Tibial nerve (tissue), 3 donors: ENCODE results near the gene ITIH6.

Source experiments
- POLR2A ChIP-seq, 2 donors: fragments of 450-650 bp; IDR thresholded peaks; one replicate each; pipeline ENCODE4 v1.6.1; 2017; ENCODE audit warnings: antibody characterized with exemption in 2 of 2, mild to moderate bottlenecking in 2 of 2, moderate library complexity in 2 of 2
- TF ChIP-seq, protein P1 (sequence below), 5 experiments: fragments of 200-600 bp in 3 of 5; fragments of 450-650 bp in 2 of 5; sonication (generic) in 3 of 5; IDR thresholded peaks; one replicate each; pipeline ENCODE4 v1.5.1; 2016 to 2019; ENCODE audit warnings: antibody characterized with exemption in 5 of 5, mild to moderate bottlenecking in 3 of 5, moderate library complexity in 2 of 5

DNA sequence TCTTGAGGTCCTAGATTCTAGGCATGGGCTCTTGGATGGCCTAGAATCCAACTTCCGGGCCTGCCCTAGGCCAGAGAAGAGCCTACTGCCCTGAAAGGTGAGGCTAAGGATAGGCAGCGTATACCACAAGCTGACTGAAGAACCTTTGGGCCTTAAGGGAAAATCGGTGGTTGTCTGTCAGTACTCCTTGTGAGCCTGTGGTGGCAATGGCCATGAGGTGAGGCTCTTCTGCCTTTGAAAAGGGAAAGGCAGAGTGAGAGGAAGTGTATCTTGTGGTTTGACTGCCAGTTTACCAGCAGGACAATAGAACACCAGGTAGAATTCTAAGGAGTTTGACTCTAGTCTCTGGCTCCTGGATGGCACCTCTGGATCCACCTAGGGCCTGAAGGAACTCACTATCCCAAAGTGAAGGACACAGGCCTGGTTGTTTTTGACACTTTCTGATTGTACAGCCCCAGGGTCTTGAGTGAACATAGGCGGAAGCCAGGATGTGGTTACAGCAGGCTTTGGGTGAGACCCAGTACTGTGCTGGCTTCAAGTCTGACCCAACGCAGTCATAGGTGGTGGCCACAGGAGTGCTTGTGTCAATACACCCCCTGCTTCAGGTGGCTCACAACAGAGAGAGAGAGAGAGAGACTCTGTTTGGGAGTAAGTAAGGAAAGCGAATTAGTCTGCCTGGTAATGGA is 20.9 kb downstream of the ITIH6 start:
- TF ChIP-seq, protein P1, sequence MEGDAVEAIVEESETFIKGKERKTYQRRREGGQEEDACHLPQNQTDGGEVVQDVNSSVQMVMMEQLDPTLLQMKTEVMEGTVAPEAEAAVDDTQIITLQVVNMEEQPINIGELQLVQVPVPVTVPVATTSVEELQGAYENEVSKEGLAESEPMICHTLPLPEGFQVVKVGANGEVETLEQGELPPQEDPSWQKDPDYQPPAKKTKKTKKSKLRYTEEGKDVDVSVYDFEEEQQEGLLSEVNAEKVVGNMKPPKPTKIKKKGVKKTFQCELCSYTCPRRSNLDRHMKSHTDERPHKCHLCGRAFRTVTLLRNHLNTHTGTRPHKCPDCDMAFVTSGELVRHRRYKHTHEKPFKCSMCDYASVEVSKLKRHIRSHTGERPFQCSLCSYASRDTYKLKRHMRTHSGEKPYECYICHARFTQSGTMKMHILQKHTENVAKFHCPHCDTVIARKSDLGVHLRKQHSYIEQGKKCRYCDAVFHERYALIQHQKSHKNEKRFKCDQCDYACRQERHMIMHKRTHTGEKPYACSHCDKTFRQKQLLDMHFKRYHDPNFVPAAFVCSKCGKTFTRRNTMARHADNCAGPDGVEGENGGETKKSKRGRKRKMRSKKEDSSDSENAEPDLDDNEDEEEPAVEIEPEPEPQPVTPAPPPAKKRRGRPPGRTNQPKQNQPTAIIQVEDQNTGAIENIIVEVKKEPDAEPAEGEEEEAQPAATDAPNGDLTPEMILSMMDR (IDR thresholded peaks at IDR 0.05) = no peak
- no peak for TF ChIP-seq POLR2A (IDR thresholded peaks at IDR 0.05)
